Measurements from ENCODE around the gene WSCD2. TPM values are rescaled to one million over a fixed set of nuclear protein-coding genes. Genes with fewer than 3 reads are reported as not detected.

The WSCD2 gene
- total RNA-seq, 3 donors from 2014 or later, result 0.53 to 2.0 (median 0.72) TPM

DNA sequence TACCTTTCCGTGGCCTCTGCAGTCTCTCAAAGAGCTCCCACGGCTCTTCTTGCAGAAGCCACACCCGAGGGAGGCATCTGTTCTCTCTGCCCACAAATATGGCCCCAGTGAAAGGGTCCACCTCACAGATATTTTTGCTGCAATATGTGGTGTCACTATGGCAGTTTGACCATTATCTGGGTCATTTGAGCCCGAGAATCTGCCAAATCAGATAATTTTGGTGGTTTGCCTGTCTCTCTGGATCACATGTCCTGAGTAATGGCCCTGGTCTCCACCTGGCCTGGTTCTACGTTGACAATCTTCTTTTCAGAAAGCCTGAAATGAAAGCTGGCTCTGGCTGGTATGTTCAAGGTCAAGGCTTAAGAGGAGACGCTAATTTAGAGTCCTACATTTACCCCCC is 5.7 kb upstream of the WSCD2 start:
- intact Hi-C loops (cut with DNase I, micrococcal nuclease), result no loop called here
- ATAC-seq (no peak), DNase-seq (no peak)
- TF ChIP-seq, protein P1, sequence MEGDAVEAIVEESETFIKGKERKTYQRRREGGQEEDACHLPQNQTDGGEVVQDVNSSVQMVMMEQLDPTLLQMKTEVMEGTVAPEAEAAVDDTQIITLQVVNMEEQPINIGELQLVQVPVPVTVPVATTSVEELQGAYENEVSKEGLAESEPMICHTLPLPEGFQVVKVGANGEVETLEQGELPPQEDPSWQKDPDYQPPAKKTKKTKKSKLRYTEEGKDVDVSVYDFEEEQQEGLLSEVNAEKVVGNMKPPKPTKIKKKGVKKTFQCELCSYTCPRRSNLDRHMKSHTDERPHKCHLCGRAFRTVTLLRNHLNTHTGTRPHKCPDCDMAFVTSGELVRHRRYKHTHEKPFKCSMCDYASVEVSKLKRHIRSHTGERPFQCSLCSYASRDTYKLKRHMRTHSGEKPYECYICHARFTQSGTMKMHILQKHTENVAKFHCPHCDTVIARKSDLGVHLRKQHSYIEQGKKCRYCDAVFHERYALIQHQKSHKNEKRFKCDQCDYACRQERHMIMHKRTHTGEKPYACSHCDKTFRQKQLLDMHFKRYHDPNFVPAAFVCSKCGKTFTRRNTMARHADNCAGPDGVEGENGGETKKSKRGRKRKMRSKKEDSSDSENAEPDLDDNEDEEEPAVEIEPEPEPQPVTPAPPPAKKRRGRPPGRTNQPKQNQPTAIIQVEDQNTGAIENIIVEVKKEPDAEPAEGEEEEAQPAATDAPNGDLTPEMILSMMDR (IDR thresholded peaks at IDR 0.05), result no peak
- Histone ChIP-seq H3K4me1 (ENCODE audit: low read depth) (no peaks in the 10 kb centered on the region), H3K4me3 (no peak overlapping the region), H3K9me3 (no peaks in the 10 kb centered on the region), H3K36me3 (ENCODE audit: low read depth) (no peaks in the 10 kb centered on the region)

GRCh38 chr12:108125073-108125472 is 4.0 kb upstream of the WSCD2 start:
- ATAC-seq, result no peak
- no peaks in the 10 kb centered on the region for H3K36me3 ChIP-seq (ENCODE audit: low read depth)
- DNase-seq, result no peak
- H3K4me3 ChIP-seq, result no peak overlapping the region
- TF ChIP-seq, protein P1 (IDR thresholded peaks at IDR 0.05), result no peak
- intact Hi-C loops (cut with DNase I, micrococcal nuclease), result no loop called here
- H3K9me3 ChIP-seq, result no peaks in the 10 kb centered on the region
- H3K4me1 ChIP-seq (ENCODE audit: low read depth), result peaks cover 4% of the 10 kb centered on the region

GRCh38 chr12:108126212-108126611 is 2.9 kb upstream of the WSCD2 start:
- Histone ChIP-seq H3K4me3 (no peak overlapping the region), H3K9me3 (no peaks in the 10 kb centered on the region), H3K36me3 (ENCODE audit: low read depth) (no peaks in the 10 kb centered on the region), H3K4me1 (ENCODE audit: low read depth) (peaks cover 4% of the 10 kb centered on the region)
- TF ChIP-seq, protein P1 (IDR thresholded peaks at IDR 0.05), result no peak
- DNase-seq (no peak), ATAC-seq (no peak)
- intact Hi-C loops (cut with DNase I, micrococcal nuclease), result no loop called here

GRCh38 chr12:108126990-108127501 is 2.0 kb upstream of the WSCD2 start:
- Histone ChIP-seq H3K4me1 (ENCODE audit: low read depth) (peaks cover 4% of the 10 kb centered on the region), H3K9me3 (no peaks in the 10 kb centered on the region)
- intact Hi-C loops (cut with DNase I, micrococcal nuclease), result no loop called here

DNA sequence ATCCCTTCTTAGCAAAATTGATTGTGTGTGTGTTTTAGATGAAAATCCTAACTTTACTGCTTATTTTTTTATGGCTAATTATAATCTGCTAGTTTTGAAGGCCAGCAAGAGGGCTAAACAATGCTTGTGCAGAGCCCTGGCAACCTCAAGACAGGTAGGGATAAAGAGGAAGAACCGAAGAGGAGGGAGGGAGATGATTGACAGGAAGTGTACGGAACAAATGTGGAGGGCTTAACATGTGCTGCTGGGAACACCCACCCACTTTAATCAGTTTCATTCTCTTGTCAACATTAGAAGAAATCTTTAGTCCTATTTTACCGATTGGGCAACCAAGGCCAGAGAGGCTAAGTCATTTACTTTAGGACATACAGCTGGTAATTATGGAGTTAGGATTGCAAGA is 1.4 kb upstream of the WSCD2 start:
- ATAC-seq, result no peak
- intact Hi-C loops (cut with DNase I, micrococcal nuclease), result no loop called here
- DNase-seq, result no peak
- H3K9me3 ChIP-seq, result no peaks in the 10 kb centered on the region
- no peak overlapping the region for H3K4me3 ChIP-seq
- H3K36me3 ChIP-seq (ENCODE audit: low read depth), result no peaks in the 10 kb centered on the region
- TF ChIP-seq, protein P1 (IDR thresholded peaks at IDR 0.05), result no peak
- H3K4me1 ChIP-seq (ENCODE audit: low read depth), result peaks cover 4% of the 10 kb centered on the region

More at GRCh38 chr12:108126990-108127501, 2.0 kb upstream of the WSCD2 start:
- TF ChIP-seq, protein P1 (IDR thresholded peaks at IDR 0.05), result no peak
- Histone ChIP-seq H3K36me3 (ENCODE audit: low read depth) (no peaks in the 10 kb centered on the region), H3K4me3 (no peak overlapping the region)
- DNase-seq, result no peak
- no peak for ATAC-seq

Data from mucosa of descending colon (tissue), 3 donors.